Stimulated activated CD4-positive, alpha-beta T cell treated with anti-CD3 and anti-CD28 coated beads, Interleukin-12 subunit alpha, Interleukin-12 subunit beta, amount 100 ng/mL, for 48 hours (primary cell): ENCODE data around the gene ISCA1.
A peak's percentile ranks its signal among the peaks of the same experiment; 100 is the strongest.

Experiments used
- DNase-seq, 3 donors: peaks; one replicate each; pipeline ENCODE4 v3.0.0-alpha.2; 2020; ENCODE audit warnings: low read depth in 2 of 3, low spot score in 1 of 3

The ISCA1 gene

GRCh38 chr9:86286278-86286677, 3.9 kb upstream of the ISCA1 start:
- DNase-seq, result no peak

- no peak for DNase-seq
Observed at GRCh38 chr9:86285261-86285660, 2.9 kb upstream of the ISCA1 start.

- DNase-seq, result peak in 1 of 3 donors; percentile 53
Observed at GRCh38 chr9:86282979-86283535, 719 bp upstream of the ISCA1 start.

DNA sequence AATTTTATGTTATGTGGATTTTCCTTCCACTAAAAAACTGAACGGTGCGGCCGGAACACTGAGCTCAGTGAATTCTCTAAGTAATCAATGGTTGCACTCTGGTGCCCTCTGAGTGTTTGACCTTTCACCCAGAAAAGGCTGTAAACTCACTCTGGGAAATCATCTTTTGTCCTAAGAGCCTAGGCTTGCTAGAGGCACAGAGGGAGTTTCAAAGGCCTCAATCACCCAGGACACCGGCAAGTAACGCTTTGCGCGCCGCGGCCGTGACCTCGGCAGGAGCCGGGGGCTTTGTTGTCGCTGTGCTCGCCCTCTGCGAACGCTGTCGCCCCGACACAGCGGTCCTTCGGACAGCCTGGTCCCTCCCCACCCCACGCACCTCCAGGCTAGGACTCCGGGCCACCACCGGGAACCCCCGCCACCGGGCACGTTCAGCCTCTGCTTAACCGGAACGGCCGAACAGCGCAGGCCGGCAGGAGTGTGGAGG, 703 bp downstream of the ISCA1 start:
- peak in 1 of 3 donors; percentile 12 for DNase-seq

DNA sequence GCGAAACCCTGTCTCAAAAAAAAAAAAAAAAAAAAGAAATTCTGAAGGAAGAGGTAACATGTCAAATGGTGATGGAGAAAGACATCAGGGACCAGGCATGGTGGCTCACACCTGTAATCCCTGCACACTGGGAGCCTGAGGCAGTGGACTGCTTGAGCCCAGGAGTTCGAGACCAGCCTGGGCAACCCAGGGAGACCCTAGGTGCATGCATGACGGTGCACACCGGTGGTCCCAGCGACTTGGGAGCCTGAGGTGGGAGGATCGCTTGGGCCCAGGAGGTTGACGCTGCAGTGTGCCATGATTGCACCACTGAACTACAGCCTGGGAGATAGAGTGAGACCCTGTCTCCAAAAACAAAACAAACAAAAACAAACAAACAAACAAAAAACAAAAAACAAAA, 1.8 kb downstream of the ISCA1 start:
- no peak for DNase-seq

- no peak for DNase-seq
Observed at GRCh38 chr9:86279839-86280238, 2.5 kb downstream of the ISCA1 start.

- no peak for DNase-seq
Observed at GRCh38 chr9:86277072-86277471, 5.3 kb downstream of the ISCA1 start.

- DNase-seq, result no peak
Observed at GRCh38 chr9:86275962-86276361, 6.4 kb downstream of the ISCA1 start.

GRCh38 chr9:86274821-86275643, 7.3 kb downstream of the ISCA1 start:
- no peak for DNase-seq

DNA sequence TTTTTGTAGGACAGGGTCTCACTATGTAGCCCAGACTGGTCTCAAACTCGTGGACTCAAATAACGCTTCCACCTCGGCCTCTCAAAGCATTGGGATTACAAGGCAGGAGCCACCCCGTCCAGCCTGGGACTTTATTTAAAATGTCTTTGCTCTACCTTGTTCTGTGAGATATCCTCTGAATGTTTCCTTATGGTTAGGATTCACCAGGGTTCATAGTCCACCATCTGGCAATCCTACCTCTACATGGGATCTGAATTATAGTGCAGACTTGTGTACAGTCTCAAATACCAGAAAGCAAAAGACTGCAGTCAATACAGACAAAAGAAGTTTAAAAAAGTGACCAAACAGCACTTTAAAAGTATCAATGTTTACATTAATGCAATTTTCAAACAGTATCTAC, 10.1 kb downstream of the ISCA1 start:
- DNase-seq, result no peak

GRCh38 chr9:86263876-86264275, 18.5 kb downstream of the ISCA1 start:
- DNase-seq, result no peak

DNA sequence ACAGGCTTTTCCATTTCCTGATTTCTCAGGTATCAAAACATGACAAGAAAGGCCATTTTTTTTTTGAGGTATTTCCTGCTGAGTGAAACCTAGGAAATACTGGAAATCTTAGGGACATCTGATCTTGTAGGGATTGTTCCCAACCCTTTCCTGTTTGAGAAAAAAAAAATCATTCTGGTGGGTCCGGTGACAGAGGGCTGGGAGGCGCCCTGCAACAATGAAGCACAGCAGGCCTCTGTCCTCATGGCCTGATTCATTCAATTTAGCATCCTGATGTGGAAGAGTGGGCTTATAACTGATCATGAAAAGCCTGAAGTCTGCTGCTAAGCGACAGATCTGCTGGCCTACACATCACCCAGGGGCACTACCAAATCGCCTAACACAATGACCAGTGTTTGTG, 19.8 kb downstream of the ISCA1 start:
- no peak for DNase-seq

- no peak for DNase-seq
Observed at GRCh38 chr9:86259557-86259956, 22.8 kb downstream of the ISCA1 start, which contains the start of gene C9orf153. C9orf153 (minus strand) TSS chr9:86259657; CDS start chr9:86229603, 30,054 bp downstream.

DNA sequence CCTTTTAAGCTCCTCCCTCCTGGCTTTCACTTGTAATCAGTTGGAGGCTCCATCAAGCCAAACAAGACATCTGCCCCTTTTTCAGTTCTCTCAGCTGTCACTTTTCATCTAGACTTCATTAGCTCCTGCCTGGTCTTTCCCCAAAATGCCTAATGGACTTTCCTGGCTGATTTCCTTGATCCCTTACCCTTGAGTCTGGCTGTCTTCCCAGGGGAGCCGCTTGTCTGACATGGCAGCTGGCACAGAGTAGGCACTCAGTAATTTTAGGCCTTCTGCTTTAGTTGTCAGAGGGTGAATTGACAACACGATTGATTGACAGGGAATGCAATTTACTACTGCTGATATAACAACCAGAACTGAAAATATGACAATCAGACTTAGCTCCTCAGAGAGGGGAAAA, 24.9 kb downstream of the ISCA1 start:
- no peak for DNase-seq

DNA sequence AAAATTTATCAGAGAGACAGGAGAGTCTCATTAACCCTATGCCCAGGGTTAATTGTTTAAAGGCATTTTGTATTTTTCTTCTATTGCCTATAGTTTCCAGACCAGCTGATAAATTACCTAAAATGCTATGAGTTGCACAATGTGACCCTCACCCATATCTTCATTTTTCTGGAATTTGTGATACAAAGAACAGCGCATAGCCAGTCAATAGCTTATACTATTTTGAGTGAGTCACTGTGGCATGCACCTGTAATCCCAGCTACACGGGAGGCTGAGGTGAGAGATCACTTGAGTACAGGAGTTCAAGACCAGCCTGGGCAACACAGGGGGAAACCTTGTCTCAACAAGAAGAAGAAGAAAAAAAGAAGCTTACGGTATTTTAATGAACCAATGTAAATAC, 25.7 kb downstream of the ISCA1 start:
- DNase-seq, result no peak

DNA sequence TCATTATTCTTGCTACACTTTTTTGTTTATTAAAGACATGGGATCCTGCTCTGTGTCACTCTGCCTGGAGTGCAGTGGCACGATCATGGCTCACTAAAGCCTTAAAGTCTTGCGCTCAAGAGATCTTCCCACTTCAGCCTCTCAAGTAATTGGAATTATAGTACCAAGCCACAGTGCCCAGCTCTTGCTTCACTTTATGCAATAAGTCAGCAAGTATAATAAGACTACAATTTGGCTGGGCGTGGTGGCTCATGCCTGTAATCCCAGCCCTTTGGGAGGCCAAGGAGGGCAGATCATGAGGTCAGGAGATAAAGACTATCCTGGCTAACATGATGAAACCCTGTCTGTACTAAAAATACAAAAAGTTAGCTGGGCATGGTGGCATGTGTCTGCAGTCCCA, 28.8 kb downstream of the ISCA1 start:
- no peak for DNase-seq

- no peak for DNase-seq
Observed at GRCh38 chr9:86252870-86253269, 29.5 kb downstream of the ISCA1 start.

- DNase-seq, result no peak
Observed at GRCh38 chr9:86250123-86250522, 32.2 kb downstream of the ISCA1 start.

DNA sequence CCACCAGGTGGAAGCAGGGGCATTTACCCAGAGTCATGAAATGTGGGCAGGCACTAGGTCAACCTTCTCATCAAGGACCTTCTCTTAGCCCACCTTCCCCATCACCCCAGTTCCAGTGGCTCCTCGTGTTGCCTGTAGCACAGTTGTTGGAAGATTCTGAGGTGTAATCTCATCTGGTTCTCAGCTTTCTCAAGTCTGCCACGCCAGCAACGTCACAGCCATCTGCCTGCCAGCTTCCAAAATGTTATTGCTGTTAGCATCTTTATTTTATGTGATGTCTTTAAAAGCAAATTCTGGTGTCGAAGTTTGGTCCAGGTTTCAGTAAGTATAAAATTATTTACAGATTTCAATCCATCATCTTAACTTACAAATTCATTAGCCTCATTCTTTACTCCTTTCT, 33.6 kb downstream of the ISCA1 start:
- DNase-seq, result no peak

DNA sequence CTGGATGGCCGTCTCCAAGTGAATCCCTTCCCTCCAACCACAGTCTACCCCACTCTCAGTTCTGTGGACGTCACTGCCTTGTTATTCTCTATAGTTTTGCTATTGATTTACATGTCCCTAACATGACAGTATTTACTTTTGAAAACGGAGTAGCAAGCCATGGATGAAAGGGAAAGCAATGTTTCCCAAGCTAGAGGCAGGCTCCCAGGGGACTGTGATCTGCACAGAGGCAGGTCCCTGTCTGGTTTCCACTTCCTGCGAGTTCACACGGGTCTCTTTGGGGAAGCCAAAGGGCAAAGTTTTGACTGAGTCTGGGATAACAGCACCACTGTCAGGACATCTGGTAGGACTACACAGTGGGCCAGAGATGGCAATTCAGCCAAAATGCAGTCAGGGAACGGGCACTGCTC, 35.6 kb downstream of the ISCA1 start:
- DNase-seq, result no peak

DNA sequence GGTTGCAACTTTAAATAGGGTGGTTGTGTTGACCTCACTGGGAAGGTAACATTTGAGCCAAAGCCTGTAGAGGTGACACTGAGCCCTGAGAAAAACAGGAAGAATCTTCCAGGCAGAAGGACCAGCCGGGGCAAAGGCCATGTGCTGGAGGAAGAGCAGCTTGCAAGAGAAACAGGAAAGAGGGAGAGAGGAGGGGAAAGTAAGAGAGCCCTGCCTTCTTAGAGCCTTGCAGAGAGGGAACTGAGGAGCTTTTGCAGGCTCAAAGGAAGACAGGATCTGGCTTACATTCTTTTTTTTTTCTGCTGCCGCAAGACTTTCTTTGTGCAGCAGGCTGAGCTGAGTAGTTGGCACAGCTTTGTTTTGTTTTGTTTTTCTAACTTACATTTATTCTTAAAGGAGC, 40.3 kb downstream of the ISCA1 start:
- no peak for DNase-seq

DNA sequence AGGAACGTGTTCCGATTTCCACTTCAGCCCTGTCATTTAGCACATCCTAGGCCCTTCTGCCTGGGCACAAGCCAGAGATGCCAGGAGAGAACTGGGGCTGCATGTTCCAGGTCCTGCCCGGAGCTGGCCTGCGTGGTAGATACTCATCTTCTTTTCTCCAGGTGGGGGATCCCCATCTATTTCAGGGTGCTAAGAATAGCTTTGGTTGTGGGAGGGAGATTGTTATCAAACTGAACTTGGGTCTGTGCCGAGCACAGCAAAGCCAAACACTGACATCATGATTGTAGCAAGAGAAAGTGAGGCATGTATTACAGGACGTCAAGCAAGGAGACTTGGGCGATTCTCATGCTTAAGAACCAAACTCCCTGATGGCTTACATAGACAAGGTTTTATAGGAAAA, 41.1 kb downstream of the ISCA1 start:
- DNase-seq, result no peak
